MG63 (cell line): ENCODE results near the gene ITSN1. TPM values are rescaled to one million over a fixed set of nuclear protein-coding genes. Genes with fewer than 3 reads are reported as not detected.
"Not testable (repeated sequence)": the region's sequence is repeated elsewhere in the genome, so short reads cannot be mapped to it uniquely, and the experiment has no call there.

ENCODE experiments used
- DNase-seq: peaks from one replicate; pipeline ENCODE4 v3.0.0-alpha.2; 2020
- H3K27me3 ChIP-seq: fragments of 250-450 bp; sonication (Bioruptor Pico); 2 replicates; pipeline ENCODE4 v1.5.1; 2020; ENCODE audit warnings: mild to moderate bottlenecking, moderate library complexity
- H3K36me3 ChIP-seq: fragments of 250-450 bp; sonication (Bioruptor Pico); 2 replicates; pipeline ENCODE4 v1.5.1; 2020; ENCODE audit warnings: mild to moderate bottlenecking, moderate library complexity
- H3K4me3 ChIP-seq: fragments of 250-450 bp; sonication (Bioruptor Pico); 2 replicates; pipeline ENCODE4 v1.5.1; 2020; ENCODE audit warnings: mild to moderate bottlenecking, moderate library complexity
- H3K9me3 ChIP-seq: fragments of 250-450 bp; sonication (Bioruptor Pico); 2 replicates; pipeline ENCODE4 v1.5.1; 2020; ENCODE audit warnings: mild to moderate bottlenecking, moderate library complexity
- total RNA-seq: library from RNA; depleted of rRNA; stranded (reverse); fragments of >200 nt; shearing (Covaris generic); gene quantifications from 2 replicates; pipeline ENCODE4 v1.2.3, GENCODE V29; 2014; ENCODE audit warnings: low replicate concordance

ITSN1 gene
- total RNA-seq, 1 experiment from 2014 or later: 7.7 TPM

- H3K27me3 ChIP-seq: no peaks in the 10 kb centered on the region
- DNase-seq: no peak
- H3K36me3 ChIP-seq: peaks cover 5% of the 10 kb centered on the region
- no peaks in the 10 kb centered on the region for H3K9me3 ChIP-seq
- H3K4me3 ChIP-seq: no peak overlapping the region
Observed at GRCh38 chr21:33763582-33763899, 121.2 kb downstream of the ITSN1 start.

- no peak for DNase-seq
- peaks cover 7% of the 10 kb centered on the region for H3K36me3 ChIP-seq
Observed at GRCh38 chr21:33767236-33767635, 124.9 kb downstream of the ITSN1 start.

GRCh38 chr21:33767960-33768359 lies 125.7 kb downstream of the ITSN1 start:
- peaks cover 7% of the 10 kb centered on the region for H3K36me3 ChIP-seq

More at GRCh38 chr21:33767236-33767635, 124.9 kb downstream of the ITSN1 start:
- Histone ChIP-seq H3K4me3 (no peak overlapping the region), H3K9me3 (no peaks in the 10 kb centered on the region), H3K27me3 (no peaks in the 10 kb centered on the region)

DNA sequence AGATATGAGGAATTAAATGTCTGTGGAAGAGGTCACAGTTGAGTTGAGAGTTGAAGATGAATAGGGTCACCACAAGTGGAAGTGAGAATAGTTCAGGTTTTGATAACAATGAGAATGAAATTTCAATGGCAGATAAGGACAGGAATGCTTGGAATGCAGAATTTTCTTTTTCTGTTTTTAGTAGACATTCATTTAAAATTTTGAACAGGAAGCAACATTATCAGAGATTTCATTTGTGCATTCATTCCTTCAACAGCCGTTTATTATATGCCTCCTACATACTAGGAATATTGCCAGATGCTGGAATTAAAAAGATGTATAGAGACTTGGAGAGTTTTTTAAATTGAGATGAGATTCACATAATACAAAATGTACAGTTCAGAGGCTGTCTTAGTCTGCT lies 126.8 kb downstream of the ITSN1 start:
- Histone ChIP-seq H3K36me3 (peaks cover 7% of the 10 kb centered on the region), H3K9me3 (no peaks in the 10 kb centered on the region), H3K4me3 (no peak overlapping the region), H3K27me3 (no peaks in the 10 kb centered on the region)
- no peak for DNase-seq

More at GRCh38 chr21:33767960-33768359, 125.7 kb downstream of the ITSN1 start:
- Histone ChIP-seq H3K9me3 (no peaks in the 10 kb centered on the region), H3K27me3 (no peaks in the 10 kb centered on the region), H3K4me3 (no peak overlapping the region)
- no peak for DNase-seq

GRCh38 chr21:33770542-33770941 lies 128.2 kb downstream of the ITSN1 start:
- peaks cover 11% of the 10 kb centered on the region for H3K36me3 ChIP-seq
- no peaks in the 10 kb centered on the region for H3K27me3 ChIP-seq
- no peaks in the 10 kb centered on the region for H3K9me3 ChIP-seq
- DNase-seq: no peak
- no peak overlapping the region for H3K4me3 ChIP-seq

GRCh38 chr21:33771976-33772375 lies 129.7 kb downstream of the ITSN1 start:
- Histone ChIP-seq H3K36me3 (peaks cover 5% of the 10 kb centered on the region), H3K9me3 (no peaks in the 10 kb centered on the region), H3K27me3 (no peaks in the 10 kb centered on the region), H3K4me3 (no peak overlapping the region)
- no peak for DNase-seq

GRCh38 chr21:33774551-33774950 lies 132.2 kb downstream of the ITSN1 start:
- no peak for DNase-seq
- H3K27me3 ChIP-seq: no peaks in the 10 kb centered on the region
- peaks cover 17% of the 10 kb centered on the region for H3K36me3 ChIP-seq
- H3K4me3 ChIP-seq: no peak overlapping the region
- peaks cover 11% of the 10 kb centered on the region for H3K9me3 ChIP-seq

- Histone ChIP-seq H3K4me3 (no peak overlapping the region), H3K36me3 (peaks cover 17% of the 10 kb centered on the region), H3K27me3 (no peaks in the 10 kb centered on the region), H3K9me3 (peaks cover 11% of the 10 kb centered on the region)
- no peak for DNase-seq
Observed at GRCh38 chr21:33775100-33775828, 133.0 kb downstream of the ITSN1 start.

- Histone ChIP-seq H3K4me3 (no peak overlapping the region), H3K27me3 (no peaks in the 10 kb centered on the region), H3K36me3 (peaks cover 12% of the 10 kb centered on the region), H3K9me3 (peaks cover 11% of the 10 kb centered on the region)
- DNase-seq: no peak
Observed at GRCh38 chr21:33780631-33781030, 138.3 kb downstream of the ITSN1 start.

- Histone ChIP-seq H3K36me3 (peaks cover 12% of the 10 kb centered on the region), H3K9me3 (peaks cover 11% of the 10 kb centered on the region), H3K4me3 (no peak overlapping the region), H3K27me3 (no peaks in the 10 kb centered on the region)
- DNase-seq: no peak
Observed at GRCh38 chr21:33781121-33781520, 138.8 kb downstream of the ITSN1 start.

DNA sequence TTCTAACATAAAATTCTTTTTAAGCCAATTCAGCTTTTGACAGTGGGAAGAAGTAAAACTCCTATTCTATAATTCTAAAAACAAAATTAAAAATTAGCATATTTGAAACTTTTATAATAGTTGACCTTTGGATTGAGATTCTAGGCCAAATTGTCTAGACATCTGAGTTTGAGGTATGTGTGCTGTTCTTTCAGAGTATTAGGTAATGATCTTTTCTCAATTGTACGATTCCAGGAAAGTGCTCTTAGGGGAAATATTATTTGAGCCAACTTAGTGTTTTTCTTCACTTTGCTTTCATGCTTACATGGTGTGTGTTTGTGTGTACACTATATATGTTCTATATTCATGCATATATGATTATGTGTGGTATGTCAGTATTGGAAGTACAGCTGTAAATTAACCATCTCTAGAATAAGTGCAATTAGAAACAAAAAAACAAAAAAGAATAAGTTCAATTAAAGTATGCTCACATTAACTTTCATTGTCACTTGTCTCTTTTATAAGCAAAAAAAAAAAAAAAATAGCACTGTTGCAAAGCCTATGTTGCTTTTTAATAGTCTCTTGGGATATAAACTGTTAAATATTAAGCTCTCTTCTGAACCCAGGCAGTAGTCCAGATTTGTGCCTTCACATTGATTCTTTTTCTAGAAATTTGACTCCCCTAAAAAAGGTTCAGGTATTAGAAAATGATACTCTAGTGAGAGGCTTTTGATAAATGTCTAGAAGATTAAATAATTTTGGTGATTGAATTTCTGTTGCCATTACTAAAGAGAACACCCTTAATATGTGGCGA lies 141.1 kb downstream of the ITSN1 start:
- Histone ChIP-seq H3K27me3 (no peaks in the 10 kb centered on the region), H3K4me3 (no peak overlapping the region), H3K36me3 (peaks cover 6% of the 10 kb centered on the region), H3K9me3 (peaks cover 4% of the 10 kb centered on the region; the same call in 1 of the 2 replicates)
- DNase-seq: no peak

DNA sequence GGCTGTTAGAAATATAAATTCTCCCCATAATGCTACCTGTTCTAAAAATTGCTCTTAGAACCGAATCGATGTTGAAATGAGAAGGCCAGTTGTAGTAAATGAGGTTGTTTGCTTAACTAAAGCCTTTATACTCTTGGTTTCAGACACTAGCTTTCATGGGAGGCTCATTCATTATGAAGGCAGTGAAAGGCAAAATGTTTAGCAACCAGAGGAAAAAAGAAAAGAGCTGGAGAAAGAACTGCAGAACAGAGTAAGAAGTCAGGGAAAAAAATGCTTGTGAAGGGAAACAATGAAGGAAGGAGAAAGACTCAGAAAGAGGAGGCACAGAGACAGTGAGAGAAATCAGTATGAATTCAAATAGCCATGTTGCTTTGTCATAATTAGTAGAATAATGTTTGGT lies 145.1 kb downstream of the ITSN1 start:
- Histone ChIP-seq H3K36me3 (no peaks in the 10 kb centered on the region; the same call in 1 of the 2 replicates), H3K27me3 (no peaks in the 10 kb centered on the region), H3K9me3 (no peaks in the 10 kb centered on the region), H3K4me3 (no peak overlapping the region)
- no peak for DNase-seq

GRCh38 chr21:33788438-33788837 lies 146.1 kb downstream of the ITSN1 start:
- H3K4me3 ChIP-seq, H3K27me3 ChIP-seq, DNase-seq, H3K36me3 ChIP-seq, H3K9me3 ChIP-seq: not testable (repeated sequence)

DNA sequence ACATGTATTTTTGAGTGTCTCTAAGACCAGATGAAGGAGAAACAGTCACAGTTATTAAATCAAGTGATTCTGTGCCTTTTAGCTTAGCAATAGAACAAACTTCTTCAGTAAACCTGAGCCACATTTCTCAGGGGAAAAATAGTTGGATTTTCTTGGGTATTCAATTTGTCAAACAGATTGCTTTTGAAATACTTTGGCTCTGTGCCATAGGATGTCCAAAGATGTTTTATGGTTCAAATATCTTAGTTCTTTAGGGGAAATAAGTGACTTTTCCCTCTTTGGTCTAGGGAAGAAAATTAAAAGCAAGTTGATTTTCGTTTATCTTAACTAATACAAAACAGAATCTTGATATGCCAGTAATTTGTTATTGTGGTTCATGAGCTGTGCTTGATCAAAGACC lies 147.4 kb downstream of the ITSN1 start:
- no peaks in the 10 kb centered on the region; the same call in 1 of the 2 replicates for H3K36me3 ChIP-seq
- no peaks in the 10 kb centered on the region for H3K9me3 ChIP-seq
- H3K27me3 ChIP-seq: no peaks in the 10 kb centered on the region
- no peak overlapping the region for H3K4me3 ChIP-seq
- no peak for DNase-seq

GRCh38 chr21:33791073-33791472 lies 148.8 kb downstream of the ITSN1 start:
- H3K9me3 ChIP-seq: no peaks in the 10 kb centered on the region
- H3K4me3 ChIP-seq: no peak overlapping the region
- no peaks in the 10 kb centered on the region for H3K36me3 ChIP-seq
- H3K27me3 ChIP-seq: no peaks in the 10 kb centered on the region
- DNase-seq: no peak

DNA sequence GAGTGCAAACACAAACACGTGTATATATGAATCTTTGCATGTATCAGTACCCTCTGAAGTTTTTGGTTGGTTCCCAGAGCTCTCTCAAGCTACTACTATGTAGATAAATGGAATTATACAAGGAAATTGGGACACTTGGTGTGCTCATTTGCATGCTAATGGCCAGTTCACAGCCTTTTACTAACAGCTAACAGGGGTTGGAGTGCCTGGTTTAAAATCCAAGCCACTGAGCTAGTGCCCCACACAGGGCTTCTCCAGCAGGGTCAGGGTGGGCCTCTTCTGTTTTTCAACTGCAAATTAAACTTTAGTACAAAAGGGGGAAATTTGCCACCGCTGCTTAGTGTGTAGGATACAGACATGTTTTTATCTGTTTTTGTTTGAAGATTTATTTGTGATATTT lies 152.3 kb downstream of the ITSN1 start:
- H3K9me3 ChIP-seq: no peaks in the 10 kb centered on the region
- DNase-seq: no peak

DNA sequence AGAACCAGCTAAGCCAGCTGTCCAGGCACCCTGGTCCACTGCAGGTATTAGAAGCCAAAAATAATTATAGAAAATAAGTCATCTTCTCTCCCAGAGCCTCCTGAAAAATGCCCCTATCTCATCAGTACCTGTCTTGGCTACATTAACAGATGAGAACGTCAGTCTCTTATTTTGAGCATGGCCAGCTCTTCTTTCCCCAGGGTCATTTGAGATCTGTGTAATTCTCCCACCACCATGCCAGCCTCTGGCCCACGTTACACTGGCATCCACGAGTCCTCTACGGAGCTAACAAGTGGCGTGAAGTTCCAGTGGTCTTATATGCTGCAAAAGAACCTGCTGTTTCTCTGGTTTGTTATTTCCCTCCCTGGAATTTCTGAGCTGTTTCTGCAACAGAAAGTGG lies 155.3 kb downstream of the ITSN1 start:
- DNase-seq: no peak
- no peaks in the 10 kb centered on the region for H3K9me3 ChIP-seq
- H3K36me3 ChIP-seq: no peaks in the 10 kb centered on the region
- no peaks in the 10 kb centered on the region for H3K27me3 ChIP-seq
- H3K4me3 ChIP-seq: no peak overlapping the region

More for the DNA sequence above, 152.3 kb downstream of the ITSN1 start:
- Histone ChIP-seq H3K36me3 (no peaks in the 10 kb centered on the region), H3K27me3 (no peaks in the 10 kb centered on the region), H3K4me3 (no peak overlapping the region)
